Natural killer cell (primary cell): ENCODE measurements around the gene E2F4. TPM values are rescaled to one million over a fixed set of nuclear protein-coding genes. Genes with fewer than 3 reads are reported as not detected.

Source experiments
- ATAC-seq, 3 donors: fragments of 150-1000 bp in 2 of 3; fragments of 200-7000 bp in 1 of 3; cut with Tn5 transposase; 1 replicate in 1 of 3; 2 replicates in 2 of 3; pipeline ENCODE4 v1.10.0; 2021; ENCODE audit warnings: mild to moderate bottlenecking in 2 of 3, moderate library complexity in 2 of 3
- DNase-seq, 2 donors: peaks; one replicate each; pipeline versions ENCODE4 v3.0.0 to v3.0.0-alpha.2; 2013 to 2021; ENCODE audit warnings: mixed read lengths in 1 of 2
- H3K27ac ChIP-seq: one replicate; pipeline ENCODE4 v1.5.1; 2013; ENCODE audit warnings: mild to moderate bottlenecking, low read length
- H3K27me3 ChIP-seq: one replicate; pipeline ENCODE4 v1.6.1; 2013; ENCODE audit warnings: low read length; ENCODE audit not compliant: control insufficient read depth, insufficient read depth
- H3K36me3 ChIP-seq: one replicate; pipeline ENCODE4 v1.6.1; 2013; ENCODE audit warnings: low read length; ENCODE audit not compliant: control insufficient read depth, insufficient read depth
- H3K4me1 ChIP-seq: one replicate; pipeline ENCODE4 v1.6.1; 2013; ENCODE audit warnings: low read length; ENCODE audit not compliant: control insufficient read depth, insufficient read depth
- H3K4me3 ChIP-seq: one replicate; pipeline ENCODE4 v1.5.1; 2013; ENCODE audit warnings: low read length
- H3K9me3 ChIP-seq: one replicate; pipeline ENCODE4 v1.6.1; 2013; ENCODE audit warnings: low read length; ENCODE audit not compliant: control insufficient read depth, insufficient read depth
- H3K27ac Mint-ChIP-seq, 2 donors: one replicate each; pipeline ENCODE4 v1.8.0; 2022; ENCODE audit warnings: mild to moderate bottlenecking in 2 of 2, mixed read lengths in 2 of 2, moderate library complexity in 1 of 2
- H3K27me3 Mint-ChIP-seq, 2 donors: one replicate each; pipeline ENCODE4 v1.8.0; 2022; ENCODE audit warnings: low read depth in 2 of 2, mixed read lengths in 2 of 2
- H3K36me3 Mint-ChIP-seq: one replicate; pipeline ENCODE4 v1.8.0; 2022; ENCODE audit warnings: mixed read lengths
- H3K4me1 Mint-ChIP-seq, 2 donors: one replicate each; pipeline ENCODE4 v1.8.0; 2022; ENCODE audit warnings: mixed read lengths in 2 of 2
- H3K4me3 Mint-ChIP-seq: one replicate; pipeline ENCODE4 v1.8.0; 2022; ENCODE audit warnings: mild to moderate bottlenecking, moderate library complexity, mixed read lengths
- H3K9me3 Mint-ChIP-seq, 2 donors: one replicate each; pipeline ENCODE4 v1.8.0; 2022; ENCODE audit warnings: mixed read lengths in 2 of 2
- CTCF ChIP-seq: fragments of 200-600 bp; IDR thresholded peaks from one replicate; pipeline ENCODE4 v1.8.0; 2022; ENCODE audit warnings: antibody characterized with exemption
- WGBS: methylation state at CpG from one replicate; pipeline ENCODE4 v1.1.7; 2013; ENCODE audit warnings: missing lambda C conversion rate; ENCODE audit not compliant: insufficient coverage; 5-methylcytosine and 5-hydroxymethylcytosine counted together
- intact Hi-C: fragments of 100-400 bp; cut with micrococcal nuclease; formaldehyde crosslinking; loops from one replicate; pipeline ENCODE4 v1.14.2; 2022
- total RNA-seq, 4 donors: library from RNA; stranded (reverse); fragments of 120-200 nt in 1 of 4; gene quantifications; one replicate each; pipeline versions ENCODE4 v1.2.3 to v1.2.4, GENCODE V29; 2013 to 2022

Gene E2F4
- total RNA-seq, 3 donors from 2014 or later (not counting 1 experiment from before 2014, with no cell fraction given): 57.6 to 91.7 (median 74.5) TPM

DNA sequence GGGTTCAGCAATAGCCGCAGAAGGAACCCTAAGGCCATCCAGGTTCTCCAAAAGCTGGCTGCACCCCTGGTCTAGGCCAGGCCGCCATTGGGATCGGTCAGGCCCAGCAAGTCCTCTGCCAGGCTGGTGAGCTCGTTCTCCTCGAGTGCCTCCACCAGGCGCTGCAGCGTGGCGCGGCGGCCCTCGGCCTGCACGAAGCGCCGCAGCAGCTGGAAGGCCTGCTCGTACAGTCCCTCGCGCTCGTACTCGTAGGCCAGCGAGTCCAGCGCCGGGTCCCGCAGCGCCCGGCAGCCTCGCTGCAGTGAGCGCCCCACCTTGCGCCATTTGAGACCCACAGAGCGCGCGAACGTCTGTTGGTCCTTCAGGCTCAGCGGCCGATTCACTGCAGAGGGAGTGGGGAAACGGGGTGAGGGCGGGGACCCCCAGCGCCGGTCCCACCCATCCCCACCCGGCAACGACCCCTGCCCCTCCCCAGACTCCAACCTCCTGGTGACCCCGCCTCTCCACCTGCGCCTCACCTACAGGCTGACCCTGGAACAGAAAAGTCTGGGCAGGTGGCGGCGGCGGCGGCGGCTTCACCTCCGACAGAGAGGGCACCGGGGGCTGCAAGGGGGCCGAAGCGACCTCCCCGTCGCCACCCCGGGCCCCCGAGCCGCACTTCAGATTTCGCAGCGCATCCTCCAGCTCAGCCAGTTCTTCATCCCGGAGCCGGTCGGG lies 37.2 kb upstream of the E2F4 start:
- Mint-ChIP-seq H3K4me3 (peak overlapping the region; percentile 40), H3K4me1 (peaks cover 18 to 54% of the 10 kb centered on the region in 2 donors), H3K27ac (no peak overlapping the region), H3K36me3 (no peaks in the 10 kb centered on the region), H3K27me3 (peaks cover 7 to 16% of the 10 kb centered on the region in 2 donors), H3K9me3 (no peaks in the 10 kb centered on the region)
- no peaks in the 10 kb centered on the region for H3K36me3 ChIP-seq
- peaks cover 51% of the 10 kb centered on the region for H3K4me1 ChIP-seq
- DNase-seq: no peak
- peaks cover 7% of the 10 kb centered on the region for H3K27me3 ChIP-seq
- H3K9me3 ChIP-seq: no peaks in the 10 kb centered on the region
- no peak overlapping the region for H3K4me3 ChIP-seq
- no peak for TF ChIP-seq CTCF
- WGBS: 55% methylated on average over 61 of the region's 61 CpGs
- intact Hi-C loops: loop anchor here (1.0 to 5.0 kb wide), 3 partner anchors 42 to 177 kb away; no protein-coding TSS in a partner anchor
- no peak for ATAC-seq
- no peak overlapping the region for H3K27ac ChIP-seq

DNA sequence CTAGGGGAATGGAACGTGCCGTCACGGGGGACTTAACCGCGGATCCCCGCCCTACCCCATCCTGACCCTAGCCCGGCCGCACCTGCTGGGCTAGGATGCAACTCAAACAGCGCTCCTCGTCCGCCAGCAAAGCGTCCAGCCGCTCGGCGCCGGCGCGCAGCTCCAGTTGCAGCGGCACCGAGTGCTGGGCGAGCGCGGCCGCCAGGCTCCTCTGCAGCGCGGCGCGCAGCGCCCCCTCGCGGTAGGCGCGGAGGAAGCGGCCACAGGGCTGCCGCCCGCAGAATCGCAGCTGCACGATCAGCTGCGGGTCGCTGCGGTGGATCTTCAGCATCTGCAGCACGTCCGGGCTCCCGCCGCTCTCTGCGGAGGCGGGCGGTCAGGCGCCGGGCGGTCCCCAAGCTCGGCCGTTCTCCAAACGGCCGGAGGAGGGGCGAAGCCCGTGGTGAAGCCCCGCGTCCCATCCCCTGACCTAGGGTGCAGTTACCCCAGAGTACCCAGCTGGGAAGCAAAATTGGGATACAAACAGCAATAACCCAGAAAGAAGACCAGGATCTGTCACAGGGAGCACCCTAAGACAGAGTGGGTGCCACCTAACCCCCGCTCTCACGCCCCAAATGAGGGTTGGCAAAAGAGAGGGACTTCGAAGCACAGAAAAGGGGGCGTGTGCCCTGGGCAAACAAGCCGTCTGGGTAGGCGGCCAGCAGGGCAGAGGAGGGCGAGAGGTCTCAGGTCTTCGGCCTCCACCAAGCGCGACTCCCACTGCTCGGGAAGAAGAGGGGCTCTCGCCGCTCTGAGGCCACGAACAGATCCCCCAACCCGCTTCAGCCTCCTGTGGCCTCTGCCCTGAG lies 36.4 kb upstream of the E2F4 start:
- 19% methylated on average over 74 of the region's 74 CpGs for WGBS
- no peaks in the 10 kb centered on the region for H3K9me3 ChIP-seq
- no peak overlapping the region for H3K4me3 ChIP-seq
- H3K27ac ChIP-seq: no peak overlapping the region
- H3K9me3 Mint-ChIP-seq: no peaks in the 10 kb centered on the region
- peaks cover 7% of the 10 kb centered on the region for H3K27me3 ChIP-seq
- no peaks in the 10 kb centered on the region for H3K36me3 ChIP-seq
- peak; percentile 98 for TF ChIP-seq CTCF
- H3K4me3 Mint-ChIP-seq: peak overlapping the region; percentile 40
- peaks cover 55% of the 10 kb centered on the region for H3K4me1 ChIP-seq
- DNase-seq: peak; percentile 79 to 94
- H3K27ac Mint-ChIP-seq: no peak overlapping the region
- H3K27me3 Mint-ChIP-seq: peaks cover 7 to 16% of the 10 kb centered on the region in 2 donors
- intact Hi-C loops: loop anchor here (1.0 to 5.0 kb wide), 3 partner anchors 43 to 178 kb away; no protein-coding TSS in a partner anchor
- peak; percentile 59 to 75 (median 61) for ATAC-seq
- peaks cover 18 to 54% of the 10 kb centered on the region in 2 donors for H3K4me1 Mint-ChIP-seq
- H3K36me3 Mint-ChIP-seq: no peaks in the 10 kb centered on the region

GRCh38 chr16:67156143-67156844 lies 35.7 kb upstream of the E2F4 start:
- Histone ChIP-seq H3K27ac (no peak overlapping the region), H3K4me1 (peaks cover 56% of the 10 kb centered on the region), H3K36me3 (no peaks in the 10 kb centered on the region), H3K4me3 (no peak overlapping the region), H3K9me3 (no peaks in the 10 kb centered on the region), H3K27me3 (peaks cover 3% of the 10 kb centered on the region)
- DNase-seq: no peak
- no peak overlapping the region for H3K4me3 Mint-ChIP-seq
- H3K27ac Mint-ChIP-seq: no peak overlapping the region
- H3K9me3 Mint-ChIP-seq: no peaks in the 10 kb centered on the region
- H3K27me3 Mint-ChIP-seq: peaks cover 7 to 16% of the 10 kb centered on the region in 2 donors
- no peak for TF ChIP-seq CTCF
- no peak for ATAC-seq
- H3K36me3 Mint-ChIP-seq: no peaks in the 10 kb centered on the region
- H3K4me1 Mint-ChIP-seq: peaks cover 25 to 55% of the 10 kb centered on the region in 2 donors
- WGBS: 89% methylated on average over 15 of the region's 15 CpGs
- intact Hi-C loops: loop anchor here (5.0 kb wide), 1 partner anchor 44 kb away; no protein-coding TSS in a partner anchor
